ENCODE measurements around the gene C1QL2.

The C1QL2 gene

GRCh38 chr2:119134775-119135174 lies 23.8 kb downstream of the C1QL2 start:
- Histone ChIP-seq H3K9me3 (ENCODE audit: control insufficient read depth, insufficient read depth, low read length) (no peaks in the 10 kb centered on the region), H3K4me1 (ENCODE audit: control insufficient read depth, insufficient read depth, low read length) (peaks cover 10% of the 10 kb centered on the region), H3K36me3 (ENCODE audit: control insufficient read depth, insufficient read depth, low read length) (no peaks in the 10 kb centered on the region), H3K4me3 (ENCODE audit: low read depth, low read length) (no peak overlapping the region), H3K27me3 (ENCODE audit: control insufficient read depth, insufficient read depth, low read length) (no peaks in the 10 kb centered on the region), H3K9ac (ENCODE audit: low read depth, low read length) (no peak overlapping the region)

- Histone ChIP-seq H3K9me3 (ENCODE audit: control insufficient read depth, insufficient read depth, low read length) (no peaks in the 10 kb centered on the region), H3K36me3 (ENCODE audit: control insufficient read depth, insufficient read depth, low read length) (no peaks in the 10 kb centered on the region), H3K9ac (ENCODE audit: low read depth, low read length) (no peak overlapping the region), H3K4me3 (ENCODE audit: low read depth, low read length) (no peak overlapping the region), H3K27me3 (ENCODE audit: control insufficient read depth, insufficient read depth, low read length) (peaks cover 18% of the 10 kb centered on the region), H3K4me1 (ENCODE audit: control insufficient read depth, insufficient read depth, low read length) (peaks cover 17% of the 10 kb centered on the region)
These were observed 31.9 kb downstream of the C1QL2 start for GRCh38 chr2:119126650-119127049.

GRCh38 chr2:119123389-119123788 lies 35.2 kb downstream of the C1QL2 start:
- Histone ChIP-seq H3K4me1 (ENCODE audit: control insufficient read depth, insufficient read depth, low read length) (peaks cover 9% of the 10 kb centered on the region), H3K9me3 (ENCODE audit: control insufficient read depth, insufficient read depth, low read length) (no peaks in the 10 kb centered on the region), H3K9ac (ENCODE audit: low read depth, low read length) (no peak overlapping the region), H3K4me3 (ENCODE audit: low read depth, low read length) (no peak overlapping the region), H3K27me3 (ENCODE audit: control insufficient read depth, insufficient read depth, low read length) (peaks cover 16% of the 10 kb centered on the region), H3K36me3 (ENCODE audit: control insufficient read depth, insufficient read depth, low read length) (no peaks in the 10 kb centered on the region)

GRCh38 chr2:119122663-119123062 lies 35.9 kb downstream of the C1QL2 start:
- H3K9me3 ChIP-seq (ENCODE audit: control insufficient read depth, insufficient read depth, low read length) = no peaks in the 10 kb centered on the region
- H3K4me3 ChIP-seq (ENCODE audit: low read depth, low read length) = no peak overlapping the region
- H3K27me3 ChIP-seq (ENCODE audit: control insufficient read depth, insufficient read depth, low read length) = peaks cover 16% of the 10 kb centered on the region
- H3K36me3 ChIP-seq (ENCODE audit: control insufficient read depth, insufficient read depth, low read length) = no peaks in the 10 kb centered on the region
- no peak overlapping the region for H3K9ac ChIP-seq (ENCODE audit: low read depth, low read length)
- H3K4me1 ChIP-seq (ENCODE audit: control insufficient read depth, insufficient read depth, low read length) = peaks cover 12% of the 10 kb centered on the region

- peaks cover 13% of the 10 kb centered on the region for H3K27me3 ChIP-seq (ENCODE audit: control insufficient read depth, insufficient read depth, low read length)
These were observed 38.4 kb downstream of the C1QL2 start for GRCh38 chr2:119119999-119120756.

GRCh38 chr2:119119076-119119785 lies 39.3 kb downstream of the C1QL2 start:
- Histone ChIP-seq H3K9me3 (ENCODE audit: control insufficient read depth, insufficient read depth, low read length) (no peaks in the 10 kb centered on the region), H3K9ac (ENCODE audit: low read depth, low read length) (no peak overlapping the region), H3K4me1 (ENCODE audit: control insufficient read depth, insufficient read depth, low read length) (peaks cover 9% of the 10 kb centered on the region), H3K27me3 (ENCODE audit: control insufficient read depth, insufficient read depth, low read length) (peaks cover 7% of the 10 kb centered on the region), H3K36me3 (ENCODE audit: control insufficient read depth, insufficient read depth, low read length) (no peaks in the 10 kb centered on the region), H3K4me3 (ENCODE audit: low read depth, low read length) (no peak overlapping the region)

More at GRCh38 chr2:119119999-119120756, 38.4 kb downstream of the C1QL2 start:
- no peaks in the 10 kb centered on the region for H3K9me3 ChIP-seq (ENCODE audit: control insufficient read depth, insufficient read depth, low read length)
- H3K4me3 ChIP-seq (ENCODE audit: low read depth, low read length) = no peak overlapping the region
- H3K36me3 ChIP-seq (ENCODE audit: control insufficient read depth, insufficient read depth, low read length) = no peaks in the 10 kb centered on the region
- H3K9ac ChIP-seq (ENCODE audit: low read depth, low read length) = no peak overlapping the region
- H3K4me1 ChIP-seq (ENCODE audit: control insufficient read depth, insufficient read depth, low read length) = peaks cover 9% of the 10 kb centered on the region

- Histone ChIP-seq H3K27me3 (ENCODE audit: control insufficient read depth, insufficient read depth, low read length) (peaks cover 3% of the 10 kb centered on the region), H3K4me3 (ENCODE audit: low read depth, low read length) (no peak overlapping the region), H3K9ac (ENCODE audit: low read depth, low read length) (no peak overlapping the region), H3K4me1 (ENCODE audit: control insufficient read depth, insufficient read depth, low read length) (peaks cover 11% of the 10 kb centered on the region), H3K9me3 (ENCODE audit: control insufficient read depth, insufficient read depth, low read length) (no peaks in the 10 kb centered on the region), H3K36me3 (ENCODE audit: control insufficient read depth, insufficient read depth, low read length) (no peaks in the 10 kb centered on the region)
These were observed 40.4 kb downstream of the C1QL2 start for GRCh38 chr2:119117891-119118882.

GRCh38 chr2:119117408-119117807 lies 41.1 kb downstream of the C1QL2 start:
- H3K4me1 ChIP-seq (ENCODE audit: control insufficient read depth, insufficient read depth, low read length) = peaks cover 14% of the 10 kb centered on the region
- H3K9ac ChIP-seq (ENCODE audit: low read depth, low read length) = no peak overlapping the region
- H3K4me3 ChIP-seq (ENCODE audit: low read depth, low read length) = no peak overlapping the region
- H3K9me3 ChIP-seq (ENCODE audit: control insufficient read depth, insufficient read depth, low read length) = no peaks in the 10 kb centered on the region
- H3K36me3 ChIP-seq (ENCODE audit: control insufficient read depth, insufficient read depth, low read length) = no peaks in the 10 kb centered on the region
- H3K27me3 ChIP-seq (ENCODE audit: control insufficient read depth, insufficient read depth, low read length) = peaks cover 3% of the 10 kb centered on the region

GRCh38 chr2:119116411-119117295 lies 41.9 kb downstream of the C1QL2 start:
- Histone ChIP-seq H3K4me1 (ENCODE audit: control insufficient read depth, insufficient read depth, low read length) (peaks cover 14% of the 10 kb centered on the region), H3K4me3 (ENCODE audit: low read depth, low read length) (no peak overlapping the region), H3K9me3 (ENCODE audit: control insufficient read depth, insufficient read depth, low read length) (peaks cover under 1% of the 10 kb centered on the region), H3K9ac (ENCODE audit: low read depth, low read length) (no peak overlapping the region), H3K36me3 (ENCODE audit: control insufficient read depth, insufficient read depth, low read length) (no peaks in the 10 kb centered on the region), H3K27me3 (ENCODE audit: control insufficient read depth, insufficient read depth, low read length) (peaks cover 3% of the 10 kb centered on the region)

- H3K4me3 ChIP-seq (ENCODE audit: low read depth, low read length) = no peak overlapping the region
These were observed 44.3 kb downstream of the C1QL2 start for GRCh38 chr2:119114266-119114665.

GRCh38 chr2:119113489-119113770 lies 45.1 kb downstream of the C1QL2 start:
- H3K4me3 ChIP-seq (ENCODE audit: low read depth, low read length) = no peak overlapping the region

More at GRCh38 chr2:119114266-119114665, 44.3 kb downstream of the C1QL2 start:
- H3K9ac ChIP-seq (ENCODE audit: low read depth, low read length) = no peak overlapping the region
- peaks cover 3% of the 10 kb centered on the region for H3K27me3 ChIP-seq (ENCODE audit: control insufficient read depth, insufficient read depth, low read length)
- peaks cover 14% of the 10 kb centered on the region for H3K9me3 ChIP-seq (ENCODE audit: control insufficient read depth, insufficient read depth, low read length)
- peaks cover 18% of the 10 kb centered on the region for H3K4me1 ChIP-seq (ENCODE audit: control insufficient read depth, insufficient read depth, low read length)
- peaks cover 2% of the 10 kb centered on the region for H3K36me3 ChIP-seq (ENCODE audit: control insufficient read depth, insufficient read depth, low read length)

More at GRCh38 chr2:119113489-119113770, 45.1 kb downstream of the C1QL2 start:
- H3K27me3 ChIP-seq (ENCODE audit: control insufficient read depth, insufficient read depth, low read length) = peaks cover 3% of the 10 kb centered on the region
- peaks cover 12% of the 10 kb centered on the region for H3K4me1 ChIP-seq (ENCODE audit: control insufficient read depth, insufficient read depth, low read length)
- H3K9ac ChIP-seq (ENCODE audit: low read depth, low read length) = no peak overlapping the region
- peaks cover 2% of the 10 kb centered on the region for H3K36me3 ChIP-seq (ENCODE audit: control insufficient read depth, insufficient read depth, low read length)
- peaks cover 14% of the 10 kb centered on the region for H3K9me3 ChIP-seq (ENCODE audit: control insufficient read depth, insufficient read depth, low read length)
